Left lung (tissue), 10 donors: Measurements from ENCODE around the gene RASAL1. TPM values are rescaled to one million over a fixed set of nuclear protein-coding genes. Genes with fewer than 3 reads are reported as not detected.

Experiments
- ATAC-seq: fragments of 200-7000 bp; cut with Tn5 transposase; one replicate; pipeline ENCODE4 v1.9.1; 2020; ENCODE audit warnings: moderate library complexity
- DNase-seq, 4 donors: peaks; one replicate each; pipeline ENCODE4 v3.0.0-alpha.2; 2013 to 2020
- H3K27ac ChIP-seq, 2 donors: fragments of 200-600 bp; sonication (generic) in 1 of 2; one replicate each; pipeline versions ENCODE4 v1.5.0 to v1.8.0; 2020 to 2021
- H3K27me3 ChIP-seq, 2 donors: fragments of 200-600 bp; sonication (generic) in 1 of 2; one replicate each; pipeline versions ENCODE4 v1.5.0 to v1.8.0; 2020 to 2021
- H3K36me3 ChIP-seq, 2 donors: fragments of 200-600 bp; sonication (generic) in 1 of 2; one replicate each; pipeline versions ENCODE4 v1.5.0 to v1.8.0; 2020 to 2021
- H3K4me1 ChIP-seq, 2 donors: fragments of 200-600 bp; one replicate each; pipeline ENCODE4 v1.8.0; 2021
- H3K4me3 ChIP-seq, 2 donors: fragments of 200-600 bp; sonication (generic) in 1 of 2; one replicate each; pipeline versions ENCODE4 v1.5.0 to v1.8.0; 2020 to 2021; ENCODE audit warnings: mild to moderate bottlenecking in 1 of 2
- H3K9me3 ChIP-seq, 2 donors: fragments of 200-600 bp; sonication (generic) in 1 of 2; one replicate each; pipeline versions ENCODE4 v1.5.0 to v1.8.0; 2020 to 2021
- CTCF ChIP-seq, 2 donors: fragments of 200-600 bp; sonication (generic) in 1 of 2; IDR thresholded peaks; one replicate each; pipeline versions ENCODE4 v1.5.0 to v1.8.0; 2021; ENCODE audit warnings: antibody characterized with exemption in 2 of 2
- intact Hi-C, 2 donors: fragments of 100-400 bp; cut with DNase I; formaldehyde crosslinking; loops; one replicate each; pipeline versions ENCODE4 v1.11.2 to v1.14.2; 2022
- polyA plus RNA-seq, 6 donors: library from polyadenylated mRNA; unstranded; fragments of 120-200 nt; gene quantifications; one replicate each; pipeline ENCODE4 v1.2.1, GENCODE V29; 2013; ENCODE audit not compliant: insufficient read length in 6 of 6
- total RNA-seq, 2 donors: library from RNA; stranded (reverse); fragmentation: NEBNext Ultra II Directional; extraction: Animal tissue kit (Norgen Biotek cat#: 25700); gene quantifications; one replicate each; pipeline ENCODE4 v1.2.1, GENCODE V29; 2021
- donor health status: DM: no; HTN: yes; CAD: no.
- donor health status: DM: no; HTN: no; CAD: no.

Gene RASAL1
- total and polyA plus RNA-seq, 8 donors, result 0.16 to 0.46 (median 0.24) TPM

- intact Hi-C loops, result no loop called here
- H3K4me1 ChIP-seq, result no peaks in the 10 kb centered on the region
- TF ChIP-seq CTCF (IDR thresholded peaks at IDR 0.05), result no peak
Observed at GRCh38 chr12:113104953-113105510, 30.5 kb downstream of the RASAL1 start.

DNA sequence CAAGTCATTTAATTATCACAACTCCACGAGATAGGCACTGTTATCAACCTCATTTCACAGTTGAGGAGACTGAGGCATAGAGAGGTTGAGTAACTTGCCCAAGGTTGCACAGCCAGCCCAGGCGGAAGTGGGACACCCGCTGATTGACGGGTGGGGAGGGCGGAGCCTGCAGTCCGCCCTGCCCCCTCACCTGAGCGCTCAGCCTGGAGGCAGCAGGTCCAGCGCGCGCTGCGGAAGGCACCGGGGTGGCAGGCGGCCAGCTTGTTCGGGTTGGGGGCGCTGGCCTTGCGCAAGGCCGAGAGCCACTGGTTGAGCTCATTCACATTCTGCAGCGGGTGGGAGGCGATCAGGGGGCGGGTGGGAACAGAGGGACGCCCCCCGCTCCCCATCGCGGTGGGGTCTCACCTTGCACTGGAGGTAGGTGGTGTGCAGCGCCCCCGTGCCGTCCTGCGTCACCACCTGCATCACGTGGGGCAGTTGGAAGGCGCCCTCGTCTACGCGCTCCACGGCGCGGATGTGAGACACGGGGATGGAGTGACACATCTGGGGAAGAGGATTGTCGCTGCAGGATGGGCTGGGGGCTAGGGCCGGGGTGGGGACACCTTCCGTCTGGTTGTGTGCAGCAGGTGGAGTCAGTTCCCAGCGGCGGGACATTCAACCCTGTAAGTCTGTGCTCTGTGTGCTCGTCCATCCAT, 31.7 kb downstream of the RASAL1 start:
- Histone ChIP-seq H3K27ac (no peak overlapping the region), H3K4me1 (no peaks in the 10 kb centered on the region), H3K36me3 (no peaks in the 10 kb centered on the region), H3K4me3 (peak overlapping the region in 1 of 2 donors; percentile 18), H3K9me3 (no peaks in the 10 kb centered on the region), H3K27me3 (peaks cover 0 to 33% of the 10 kb centered on the region in 2 donors)
- DNase-seq, result peak in 1 of 4 donors; percentile 37
- intact Hi-C loops, result no loop called here
- TF ChIP-seq CTCF (IDR thresholded peaks at IDR 0.05), result no peak
- peak; percentile 92 for ATAC-seq

More at GRCh38 chr12:113104953-113105510, 30.5 kb downstream of the RASAL1 start:
- ATAC-seq, result no peak
- peaks cover 0 to 33% of the 10 kb centered on the region in 2 donors for H3K27me3 ChIP-seq
- DNase-seq, result no peak
- H3K36me3 ChIP-seq, result no peaks in the 10 kb centered on the region
- H3K4me3 ChIP-seq, result no peak overlapping the region
- no peak overlapping the region for H3K27ac ChIP-seq
- no peaks in the 10 kb centered on the region for H3K9me3 ChIP-seq

- Histone ChIP-seq H3K27me3 (peaks cover 0 to 33% of the 10 kb centered on the region in 2 donors), H3K9me3 (no peaks in the 10 kb centered on the region), H3K4me1 (peaks cover 0 to 8% of the 10 kb centered on the region in 2 donors), H3K27ac (no peak overlapping the region), H3K4me3 (no peak overlapping the region), H3K36me3 (no peaks in the 10 kb centered on the region)
- intact Hi-C loops, result no loop called here
- ATAC-seq (no peak), DNase-seq (no peak)
- no peak for TF ChIP-seq CTCF (IDR thresholded peaks at IDR 0.05)
Observed at GRCh38 chr12:113102811-113103210, 32.8 kb downstream of the RASAL1 start.

- peaks cover 0 to 8% of the 10 kb centered on the region in 2 donors for H3K4me1 ChIP-seq
- intact Hi-C loops, result no loop called here
- peaks cover 0 to 33% of the 10 kb centered on the region in 2 donors for H3K27me3 ChIP-seq
- ATAC-seq, result no peak
- no peak for DNase-seq
- H3K9me3 ChIP-seq, result no peaks in the 10 kb centered on the region
- no peaks in the 10 kb centered on the region for H3K36me3 ChIP-seq
- TF ChIP-seq CTCF (IDR thresholded peaks at IDR 0.05), result no peak
- H3K4me3 ChIP-seq, result no peak overlapping the region
- no peak overlapping the region for H3K27ac ChIP-seq
Observed at GRCh38 chr12:113101751-113102150, 33.8 kb downstream of the RASAL1 start.

DNA sequence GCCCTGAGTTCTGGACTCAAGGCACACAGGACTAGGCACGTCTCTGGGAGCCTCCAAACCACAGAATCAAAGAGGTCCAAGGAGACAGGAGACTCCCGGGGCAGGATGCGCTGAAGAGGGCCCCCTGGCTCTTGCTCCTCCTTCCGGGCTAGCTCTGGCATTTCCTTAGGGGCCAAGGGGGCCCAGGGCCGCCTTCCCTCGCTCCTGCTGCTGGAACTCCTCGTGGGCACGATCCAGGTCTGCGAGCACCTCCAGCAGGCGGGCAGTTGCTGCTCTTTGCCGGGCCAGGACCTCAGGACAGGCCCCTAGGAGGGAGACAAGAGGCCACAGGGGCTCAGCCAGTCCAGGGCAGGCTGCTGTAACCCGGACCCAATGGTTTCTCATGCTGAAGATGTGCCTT, 35.8 kb downstream of the RASAL1 start:
- DNase-seq, result no peak
- H3K4me3 ChIP-seq, result no peak overlapping the region
- H3K27me3 ChIP-seq, result peaks cover 0 to 23% of the 10 kb centered on the region in 2 donors
- intact Hi-C loops, result no loop called here
- TF ChIP-seq CTCF (IDR thresholded peaks at IDR 0.05), result no peak
- no peak for ATAC-seq
- no peaks in the 10 kb centered on the region for H3K36me3 ChIP-seq
- H3K4me1 ChIP-seq, result peaks cover 0 to 8% of the 10 kb centered on the region in 2 donors
- no peak overlapping the region for H3K27ac ChIP-seq
- no peaks in the 10 kb centered on the region for H3K9me3 ChIP-seq
